Activated CD4-positive, alpha-beta T cell treated with anti-CD3 and anti-CD28 coated beads for 4 hours (primary cell): ENCODE measurements around the gene PI4KA.
"Not testable (repeated sequence)": the region's sequence is repeated elsewhere in the genome, so short reads cannot be mapped to it uniquely, and the experiment has no call there.

Experiments
- DNase-seq, 2 donors: peaks; one replicate each; pipeline ENCODE4 v3.0.0-alpha.2; 2020

PI4KA gene

GRCh38 chr22:20662524-20663036 lies 196.0 kb downstream of the PI4KA start:
- DNase-seq, result not testable (repeated sequence)

GRCh38 chr22:20661473-20661872 lies 197.1 kb downstream of the PI4KA start:
- no peak for DNase-seq

- DNase-seq, result no peak
Measured at GRCh38 chr22:20660441-20661054, 198.1 kb downstream of the PI4KA start.

GRCh38 chr22:20659920-20660319 lies 198.7 kb downstream of the PI4KA start:
- no peak for DNase-seq

- DNase-seq, result no peak
Measured at GRCh38 chr22:20659258-20659657, 199.4 kb downstream of the PI4KA start.

- DNase-seq, result no peak
Measured at GRCh38 chr22:20658433-20659222, 200.0 kb downstream of the PI4KA start.

- no peak for DNase-seq
Measured at GRCh38 chr22:20657963-20658362, 200.6 kb downstream of the PI4KA start.
